HEK293 (cell line): ENCODE results near the gene SFRP5.

Source experiments
- CTCF ChIA-PET: fragments of 350-600 bp; formaldehyde crosslinking; extraction: SDS; loops from one replicate; lab custom pipeline; 2021; ENCODE audit warnings: antibody characterized with exemption; lab: Yijun Ruan, JAX
- POLR2A ChIA-PET: fragments of 300-600 bp; formaldehyde crosslinking; extraction: SDS; loops from one replicate; lab custom pipeline; 2020; ENCODE audit warnings: antibody characterized with exemption, inconsistent platforms; lab: Yijun Ruan, JAX
- H3K27ac ChIP-seq: fragments of 200-500 bp; sonication (Bioruptor generic); 2 replicates; pipeline ENCODE4 v1.5.1; 2014; ENCODE audit warnings: low read depth, low read length, control low read depth, inconsistent platforms; ENCODE audit errors: extremely low read depth
- H3K36me3 ChIP-seq, 2 experiments: fragments of 200-500 bp in 1 of 2; sonication (Bioruptor generic) in 1 of 2; 1 replicate in 1 of 2; 2 replicates in 1 of 2; pipeline ENCODE4 v1.5.1; 2014 to 2017; ENCODE audit warnings: inconsistent platforms in 2 of 2, low read length in 2 of 2; ENCODE audit not compliant: control insufficient read depth in 2 of 2, insufficient read depth in 1 of 2
- H3K4me1 ChIP-seq: fragments of 200-500 bp; sonication (Bioruptor generic); 2 replicates; pipeline ENCODE4 v1.5.1; 2014; ENCODE audit warnings: mild to moderate bottlenecking, low read length, inconsistent platforms; ENCODE audit not compliant: control insufficient read depth, insufficient read depth
- H3K4me3 ChIP-seq: 2 replicates; pipeline ENCODE4 v1.5.1; 2011; ENCODE audit warnings: low read depth, mild to moderate bottlenecking, control low read depth, low read length, moderate library complexity
- H3K9me3 ChIP-seq: fragments of 200-500 bp; sonication (Bioruptor generic); 2 replicates; pipeline ENCODE4 v1.5.1; 2014; ENCODE audit warnings: low read depth, low read length, inconsistent platforms; ENCODE audit not compliant: control insufficient read depth, insufficient read depth
- GLIS1 ChIP-seq: fragments of 450-650 bp; formaldehyde crosslinking; IDR thresholded peaks from 2 replicates; pipeline ENCODE4 v1.5.1; 2016; ENCODE audit warnings: missing biosample characterization, missing genetic modification characterization
- GLIS2 ChIP-seq: fragments of 450-650 bp; formaldehyde crosslinking; IDR thresholded peaks from 2 replicates; pipeline ENCODE4 v1.5.1; 2016; ENCODE audit warnings: missing biosample characterization, missing genetic modification characterization
- IKZF3 ChIP-seq: fragments of 450-650 bp; IDR thresholded peaks from 2 replicates; pipeline ENCODE4 v1.5.0; 2018; ENCODE audit warnings: missing biosample characterization, mild to moderate bottlenecking, missing genetic modification characterization, moderate library complexity
- KLF1 ChIP-seq: fragments of 450-650 bp; formaldehyde crosslinking; IDR thresholded peaks from 2 replicates; pipeline ENCODE4 v1.5.1; 2016; ENCODE audit warnings: missing biosample characterization, missing genetic modification characterization
- OVOL3 ChIP-seq: fragments of 450-650 bp; formaldehyde crosslinking; IDR thresholded peaks from 2 replicates; pipeline ENCODE4 v1.5.1; 2016; ENCODE audit warnings: missing biosample characterization, missing genetic modification characterization
- SP3 ChIP-seq: fragments of 450-650 bp; formaldehyde crosslinking; IDR thresholded peaks from 2 replicates; pipeline ENCODE4 v1.5.1; 2016; ENCODE audit warnings: missing biosample characterization, missing genetic modification characterization
- ZBTB17 ChIP-seq: fragments of 450-650 bp; formaldehyde crosslinking; IDR thresholded peaks from 2 replicates; pipeline ENCODE4 v1.5.1; 2016; ENCODE audit warnings: missing biosample characterization, missing genetic modification characterization
- ZIC2 ChIP-seq: fragments of 450-650 bp; formaldehyde crosslinking; IDR thresholded peaks from 2 replicates; pipeline ENCODE4 v1.5.1; 2016; ENCODE audit warnings: missing biosample characterization, missing genetic modification characterization
- ZNF121 ChIP-seq: fragments of 450-650 bp; formaldehyde crosslinking; IDR thresholded peaks from 2 replicates; pipeline ENCODE4 v1.5.1; 2016; ENCODE audit warnings: missing biosample characterization, missing genetic modification characterization
- ZNF155 ChIP-seq: fragments of 450-650 bp; formaldehyde crosslinking; IDR thresholded peaks from 2 replicates; pipeline ENCODE4 v1.5.1; 2016; ENCODE audit warnings: missing biosample characterization, missing genetic modification characterization
- ZNF239 ChIP-seq: fragments of 450-650 bp; formaldehyde crosslinking; IDR thresholded peaks from 2 replicates; pipeline ENCODE4 v1.5.1; 2016; ENCODE audit warnings: missing biosample characterization, missing genetic modification characterization
- ZNF426 ChIP-seq: fragments of 450-650 bp; formaldehyde crosslinking; IDR thresholded peaks from 2 replicates; pipeline ENCODE4 v1.5.1; 2017; ENCODE audit warnings: missing biosample characterization, missing genetic modification characterization, mild to moderate bottlenecking, inconsistent platforms, moderate library complexity
- ZNF626 ChIP-seq: fragments of 450-650 bp; sonication (Bioruptor Pico); formaldehyde crosslinking; IDR thresholded peaks from 2 replicates; pipeline ENCODE4 v1.5.1; 2018; ENCODE audit warnings: missing biosample characterization, missing genetic modification characterization, inconsistent platforms
- ZNF654 ChIP-seq: fragments of 450-650 bp; formaldehyde crosslinking; IDR thresholded peaks from 2 replicates; pipeline ENCODE4 v1.5.1; 2016; ENCODE audit warnings: low read depth, missing biosample characterization, missing genetic modification characterization
- ZNF658 ChIP-seq: fragments of 450-650 bp; formaldehyde crosslinking; IDR thresholded peaks from 2 replicates; pipeline ENCODE4; 2016; ENCODE audit warnings: missing biosample characterization, missing genetic modification characterization
- ZNF660 ChIP-seq: fragments of 450-650 bp; IDR thresholded peaks from 2 replicates; pipeline ENCODE4 v1.5.1; 2018; ENCODE audit warnings: missing biosample characterization, mild to moderate bottlenecking, missing genetic modification characterization
- ZNF670 ChIP-seq: fragments of 450-650 bp; formaldehyde crosslinking; IDR thresholded peaks from 2 replicates; pipeline ENCODE4 v1.5.1; 2016; ENCODE audit warnings: missing biosample characterization, missing genetic modification characterization, low read depth
- ZNF792 ChIP-seq: fragments of 450-650 bp; formaldehyde crosslinking; IDR thresholded peaks from 2 replicates; pipeline ENCODE4 v1.5.1; 2016; ENCODE audit warnings: missing biosample characterization, missing genetic modification characterization
- ZNF837 ChIP-seq: fragments of 450-650 bp; formaldehyde crosslinking; IDR thresholded peaks from 2 replicates; pipeline ENCODE4 v1.5.1; 2016; ENCODE audit warnings: missing biosample characterization, missing genetic modification characterization
- TF ChIP-seq, protein P1 (sequence below): fragments of 450-650 bp; formaldehyde crosslinking; IDR thresholded peaks from 2 replicates; pipeline ENCODE4 v1.5.1; 2016; ENCODE audit warnings: missing biosample characterization, missing genetic modification characterization, borderline replicate concordance
- TF ChIP-seq, protein P2 (sequence below): fragments of 450-650 bp; formaldehyde crosslinking; IDR thresholded peaks from 2 replicates; pipeline ENCODE4 v1.5.1; 2016; ENCODE audit warnings: missing biosample characterization, missing genetic modification characterization
- TF ChIP-seq, protein P3 (sequence below): fragments of 450-650 bp; formaldehyde crosslinking; IDR thresholded peaks from 2 replicates; pipeline ENCODE4 v1.5.1; 2016; ENCODE audit warnings: missing biosample characterization, missing genetic modification characterization
- TF ChIP-seq, protein P4 (sequence below): fragments of 450-650 bp; formaldehyde crosslinking; IDR thresholded peaks from 2 replicates; pipeline ENCODE4 v1.5.1; 2016; ENCODE audit warnings: missing biosample characterization, missing genetic modification characterization
- TF ChIP-seq, protein P5 (sequence below): fragments of 450-650 bp; formaldehyde crosslinking; IDR thresholded peaks from 2 replicates; pipeline ENCODE4 v1.5.1; 2016; ENCODE audit warnings: missing biosample characterization, missing genetic modification characterization
- TF ChIP-seq, protein P6 (sequence below): fragments of 450-650 bp; formaldehyde crosslinking; IDR thresholded peaks from 2 replicates; pipeline ENCODE4 v1.5.1; 2017; ENCODE audit warnings: missing biosample characterization, missing genetic modification characterization
- TF ChIP-seq, protein P7 (sequence below): fragments of 450-650 bp; formaldehyde crosslinking; IDR thresholded peaks from 2 replicates; pipeline ENCODE4 v1.5.1; 2016; ENCODE audit warnings: missing biosample characterization, missing genetic modification characterization

The SFRP5 gene

DNA sequence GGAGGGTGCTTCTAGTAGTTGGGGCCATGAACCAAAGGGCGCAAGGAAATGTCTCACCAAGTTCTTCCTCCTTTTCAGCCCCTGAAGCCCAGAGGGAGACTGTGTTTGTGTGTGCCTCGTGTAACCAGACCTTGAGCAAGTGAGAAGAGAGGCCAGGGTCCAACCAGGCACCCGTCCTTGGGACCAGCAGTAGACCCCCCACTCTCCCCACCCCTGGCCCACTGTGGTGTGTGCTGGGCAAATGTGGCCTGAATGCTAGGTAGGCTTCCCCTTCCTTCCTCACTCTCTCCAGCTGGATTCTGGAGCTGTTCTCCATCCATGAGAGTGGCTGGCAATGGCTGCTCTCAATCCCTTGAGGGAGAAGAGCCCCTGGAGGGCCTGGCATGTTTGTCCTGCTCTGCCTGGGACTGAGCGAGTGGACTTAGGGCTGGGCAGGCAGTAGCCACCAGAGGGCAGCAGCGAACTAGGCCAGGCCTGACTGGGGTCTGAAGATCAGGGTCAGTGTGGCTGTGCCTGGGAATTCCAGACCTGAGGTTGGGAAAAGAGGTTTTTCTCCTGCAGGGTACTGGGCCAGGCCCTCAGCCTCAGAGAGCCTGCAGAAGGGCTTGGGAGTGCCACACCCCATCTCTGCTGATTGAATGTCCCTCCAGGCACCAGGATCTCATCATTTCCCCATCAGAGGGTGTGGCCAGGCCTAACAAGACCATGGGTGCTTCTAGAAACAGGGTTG, 12.5 kb downstream of the SFRP5 start:
- Histone ChIP-seq H3K4me3 (no peak overlapping the region), H3K4me1 (no peaks in the 10 kb centered on the region), H3K36me3 (peaks cover 5 to 68% of the 10 kb centered on the region in 2 experiments), H3K27ac (no peak overlapping the region), H3K9me3 (no peaks in the 10 kb centered on the region)
- ChIA-PET POLR2A (interaction anchor here (0.6 to 0.7 kb wide), 2 partner anchors 13 to 1722 kb away, joined by 4 read pairs; no protein-coding TSS in a partner anchor), CTCF (interaction anchor here (0.7 to 5.5 kb wide), 10 partner anchors 9 to 943 kb away, joined by 3 to 36 read pairs (median 4); no protein-coding TSS in a partner anchor)
- TF ChIP-seq ZNF121 (tag by site-specific recombination) (peak; percentile 72; the same call in 1 of the 2 replicates), ZNF660 (tag by site-specific recombination) (no peak), ZNF239 (tag by site-specific recombination) (no peak), ZIC2 (tag by site-specific recombination) (no peak), GLIS1 (tag by site-specific recombination) (0 out of 2 replicates have a peak, but pooled peaks have one; percentile 20), ZNF626 (tag by site-specific recombination) (no peak), ZNF837 (no peak), ZNF658 (tag by site-specific recombination) (no peak), ZNF654 (tag by site-specific recombination) (peak; percentile 63), ZNF792 (no peak), GLIS2 (tag by site-specific recombination) (peak; percentile 61), KLF1 (tag by site-specific recombination) (peak; percentile 67), SP3 (tag by site-specific recombination) (no peak), ZBTB17 (tag by site-specific recombination) (peak; percentile 73), ZNF670 (no peak), ZNF155 (tag by site-specific recombination) (no peak), IKZF3 (tag by site-specific recombination) (0 out of 2 replicates have a peak, but pooled peaks have one; percentile 21), ZNF426 (tag by site-specific recombination) (no peak), OVOL3 (tag by site-specific recombination) (no peak)
- TF ChIP-seq, protein P1, sequence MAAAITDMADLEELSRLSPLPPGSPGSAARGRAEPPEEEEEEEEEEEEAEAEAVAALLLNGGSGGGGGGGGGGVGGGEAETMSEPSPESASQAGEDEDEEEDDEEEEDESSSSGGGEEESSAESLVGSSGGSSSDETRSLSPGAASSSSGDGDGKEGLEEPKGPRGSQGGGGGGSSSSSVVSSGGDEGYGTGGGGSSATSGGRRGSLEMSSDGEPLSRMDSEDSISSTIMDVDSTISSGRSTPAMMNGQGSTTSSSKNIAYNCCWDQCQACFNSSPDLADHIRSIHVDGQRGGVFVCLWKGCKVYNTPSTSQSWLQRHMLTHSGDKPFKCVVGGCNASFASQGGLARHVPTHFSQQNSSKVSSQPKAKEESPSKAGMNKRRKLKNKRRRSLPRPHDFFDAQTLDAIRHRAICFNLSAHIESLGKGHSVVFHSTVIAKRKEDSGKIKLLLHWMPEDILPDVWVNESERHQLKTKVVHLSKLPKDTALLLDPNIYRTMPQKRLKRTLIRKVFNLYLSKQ (tag by site-specific recombination), result no peak
- TF ChIP-seq, protein P2, sequence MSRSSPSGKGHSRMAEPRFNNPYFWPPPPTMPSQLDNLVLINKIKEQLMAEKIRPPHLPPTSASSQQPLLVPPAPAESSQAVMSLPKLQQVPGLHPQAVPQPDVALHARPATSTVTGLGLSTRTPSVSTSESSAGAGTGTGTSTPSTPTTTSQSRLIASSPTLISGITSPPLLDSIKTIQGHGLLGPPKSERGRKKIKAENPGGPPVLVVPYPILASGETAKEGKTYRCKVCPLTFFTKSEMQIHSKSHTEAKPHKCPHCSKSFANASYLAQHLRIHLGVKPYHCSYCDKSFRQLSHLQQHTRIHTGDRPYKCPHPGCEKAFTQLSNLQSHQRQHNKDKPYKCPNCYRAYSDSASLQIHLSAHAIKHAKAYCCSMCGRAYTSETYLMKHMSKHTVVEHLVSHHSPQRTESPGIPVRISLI, result no peak
- TF ChIP-seq, protein P3, sequence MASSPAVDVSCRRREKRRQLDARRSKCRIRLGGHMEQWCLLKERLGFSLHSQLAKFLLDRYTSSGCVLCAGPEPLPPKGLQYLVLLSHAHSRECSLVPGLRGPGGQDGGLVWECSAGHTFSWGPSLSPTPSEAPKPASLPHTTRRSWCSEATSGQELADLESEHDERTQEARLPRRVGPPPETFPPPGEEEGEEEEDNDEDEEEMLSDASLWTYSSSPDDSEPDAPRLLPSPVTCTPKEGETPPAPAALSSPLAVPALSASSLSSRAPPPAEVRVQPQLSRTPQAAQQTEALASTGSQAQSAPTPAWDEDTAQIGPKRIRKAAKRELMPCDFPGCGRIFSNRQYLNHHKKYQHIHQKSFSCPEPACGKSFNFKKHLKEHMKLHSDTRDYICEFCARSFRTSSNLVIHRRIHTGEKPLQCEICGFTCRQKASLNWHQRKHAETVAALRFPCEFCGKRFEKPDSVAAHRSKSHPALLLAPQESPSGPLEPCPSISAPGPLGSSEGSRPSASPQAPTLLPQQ (tag by site-specific recombination), result no peak
- TF ChIP-seq, protein P4, sequence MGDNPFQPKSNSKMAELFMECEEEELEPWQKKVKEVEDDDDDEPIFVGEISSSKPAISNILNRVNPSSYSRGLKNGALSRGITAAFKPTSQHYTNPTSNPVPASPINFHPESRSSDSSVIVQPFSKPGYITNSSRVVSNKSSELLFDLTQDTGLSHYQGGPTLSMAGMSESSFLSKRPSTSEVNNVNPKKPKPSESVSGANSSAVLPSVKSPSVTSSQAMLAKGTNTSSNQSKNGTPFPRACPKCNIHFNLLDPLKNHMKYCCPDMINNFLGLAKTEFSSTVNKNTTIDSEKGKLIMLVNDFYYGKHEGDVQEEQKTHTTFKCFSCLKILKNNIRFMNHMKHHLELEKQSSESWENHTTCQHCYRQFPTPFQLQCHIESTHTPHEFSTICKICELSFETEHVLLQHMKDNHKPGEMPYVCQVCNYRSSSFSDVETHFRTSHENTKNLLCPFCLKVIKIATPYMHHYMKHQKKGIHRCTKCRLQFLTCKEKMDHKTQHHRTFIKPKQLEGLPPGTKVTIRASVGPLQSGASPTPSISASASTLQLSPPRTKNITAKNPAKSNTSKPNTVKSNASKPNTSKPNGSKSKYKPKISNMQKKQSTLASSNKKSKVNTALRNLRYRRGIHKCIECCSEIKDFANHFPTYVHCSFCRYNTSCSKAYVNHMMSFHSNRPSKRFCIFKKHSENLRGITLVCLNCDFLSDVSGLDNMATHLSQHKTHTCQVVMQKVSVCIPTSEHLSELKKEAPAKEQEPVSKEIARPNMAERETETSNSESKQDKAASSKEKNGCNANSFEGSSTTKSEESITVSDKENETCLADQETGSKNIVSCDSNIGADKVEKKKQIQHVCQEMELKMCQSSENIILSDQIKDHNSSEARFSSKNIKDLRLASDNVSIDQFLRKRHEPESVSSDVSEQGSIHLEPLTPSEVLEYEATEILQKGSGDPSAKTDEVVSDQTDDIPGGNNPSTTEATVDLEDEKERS (tag by site-specific recombination), result no peak
- TF ChIP-seq, protein P5, sequence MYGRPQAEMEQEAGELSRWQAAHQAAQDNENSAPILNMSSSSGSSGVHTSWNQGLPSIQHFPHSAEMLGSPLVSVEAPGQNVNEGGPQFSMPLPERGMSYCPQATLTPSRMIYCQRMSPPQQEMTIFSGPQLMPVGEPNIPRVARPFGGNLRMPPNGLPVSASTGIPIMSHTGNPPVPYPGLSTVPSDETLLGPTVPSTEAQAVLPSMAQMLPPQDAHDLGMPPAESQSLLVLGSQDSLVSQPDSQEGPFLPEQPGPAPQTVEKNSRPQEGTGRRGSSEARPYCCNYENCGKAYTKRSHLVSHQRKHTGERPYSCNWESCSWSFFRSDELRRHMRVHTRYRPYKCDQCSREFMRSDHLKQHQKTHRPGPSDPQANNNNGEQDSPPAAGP (tag by site-specific recombination), result 0 out of 2 replicates have a peak, but pooled peaks have one; percentile 12
- TF ChIP-seq, protein P6, sequence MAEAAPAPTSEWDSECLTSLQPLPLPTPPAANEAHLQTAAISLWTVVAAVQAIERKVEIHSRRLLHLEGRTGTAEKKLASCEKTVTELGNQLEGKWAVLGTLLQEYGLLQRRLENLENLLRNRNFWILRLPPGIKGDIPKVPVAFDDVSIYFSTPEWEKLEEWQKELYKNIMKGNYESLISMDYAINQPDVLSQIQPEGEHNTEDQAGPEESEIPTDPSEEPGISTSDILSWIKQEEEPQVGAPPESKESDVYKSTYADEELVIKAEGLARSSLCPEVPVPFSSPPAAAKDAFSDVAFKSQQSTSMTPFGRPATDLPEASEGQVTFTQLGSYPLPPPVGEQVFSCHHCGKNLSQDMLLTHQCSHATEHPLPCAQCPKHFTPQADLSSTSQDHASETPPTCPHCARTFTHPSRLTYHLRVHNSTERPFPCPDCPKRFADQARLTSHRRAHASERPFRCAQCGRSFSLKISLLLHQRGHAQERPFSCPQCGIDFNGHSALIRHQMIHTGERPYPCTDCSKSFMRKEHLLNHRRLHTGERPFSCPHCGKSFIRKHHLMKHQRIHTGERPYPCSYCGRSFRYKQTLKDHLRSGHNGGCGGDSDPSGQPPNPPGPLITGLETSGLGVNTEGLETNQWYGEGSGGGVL (tag by site-specific recombination), result no peak
- TF ChIP-seq, protein P7, sequence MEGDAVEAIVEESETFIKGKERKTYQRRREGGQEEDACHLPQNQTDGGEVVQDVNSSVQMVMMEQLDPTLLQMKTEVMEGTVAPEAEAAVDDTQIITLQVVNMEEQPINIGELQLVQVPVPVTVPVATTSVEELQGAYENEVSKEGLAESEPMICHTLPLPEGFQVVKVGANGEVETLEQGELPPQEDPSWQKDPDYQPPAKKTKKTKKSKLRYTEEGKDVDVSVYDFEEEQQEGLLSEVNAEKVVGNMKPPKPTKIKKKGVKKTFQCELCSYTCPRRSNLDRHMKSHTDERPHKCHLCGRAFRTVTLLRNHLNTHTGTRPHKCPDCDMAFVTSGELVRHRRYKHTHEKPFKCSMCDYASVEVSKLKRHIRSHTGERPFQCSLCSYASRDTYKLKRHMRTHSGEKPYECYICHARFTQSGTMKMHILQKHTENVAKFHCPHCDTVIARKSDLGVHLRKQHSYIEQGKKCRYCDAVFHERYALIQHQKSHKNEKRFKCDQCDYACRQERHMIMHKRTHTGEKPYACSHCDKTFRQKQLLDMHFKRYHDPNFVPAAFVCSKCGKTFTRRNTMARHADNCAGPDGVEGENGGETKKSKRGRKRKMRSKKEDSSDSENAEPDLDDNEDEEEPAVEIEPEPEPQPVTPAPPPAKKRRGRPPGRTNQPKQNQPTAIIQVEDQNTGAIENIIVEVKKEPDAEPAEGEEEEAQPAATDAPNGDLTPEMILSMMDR (tag by site-specific recombination), result peak; percentile 93
